ENCODE measurements around the gene TMEM69.

GRCh38 chr1:45668526-45668925 is 19.5 kb upstream of the TMEM69 start:
- TF ChIP-seq POLR2A (IDR thresholded peaks at IDR 0.05) (no peak), CTCF (IDR thresholded peaks at IDR 0.05) (no peak)
